RWPE1 (cell line): ENCODE data around the gene WDTC1.
A peak's percentile ranks its signal among the peaks of the same experiment; 100 is the strongest.

Experiments used
- CTCF ChIA-PET: fragments of 350-600 bp; sonication (Branson Sonifier 250); formaldehyde crosslinking; extraction: SDS; loops from one replicate; lab custom pipeline; 2021; lab: Yijun Ruan, JAX
- POLR2A ChIA-PET: fragments of 400-600 bp; formaldehyde crosslinking; extraction: SDS; loops from one replicate; lab custom pipeline; 2020; ENCODE audit warnings: antibody characterized with exemption; ENCODE audit not compliant: low non-redundant PET; lab: Yijun Ruan, JAX
- DNase-seq: peaks from one replicate; pipeline ENCODE4 v3.0.0; 2012; ENCODE audit warnings: low spot score
- H3K27ac ChIP-seq: fragments of 450-650 bp; 2 replicates; pipeline ENCODE4 v1.5.1; 2017
- CTCF ChIP-seq: fragments of 450-650 bp; conservative IDR thresholded peaks from 2 replicates; pipeline ENCODE4 v1.5.1; 2017; ENCODE audit warnings: low read depth, mild to moderate bottlenecking

WDTC1 gene

DNA sequence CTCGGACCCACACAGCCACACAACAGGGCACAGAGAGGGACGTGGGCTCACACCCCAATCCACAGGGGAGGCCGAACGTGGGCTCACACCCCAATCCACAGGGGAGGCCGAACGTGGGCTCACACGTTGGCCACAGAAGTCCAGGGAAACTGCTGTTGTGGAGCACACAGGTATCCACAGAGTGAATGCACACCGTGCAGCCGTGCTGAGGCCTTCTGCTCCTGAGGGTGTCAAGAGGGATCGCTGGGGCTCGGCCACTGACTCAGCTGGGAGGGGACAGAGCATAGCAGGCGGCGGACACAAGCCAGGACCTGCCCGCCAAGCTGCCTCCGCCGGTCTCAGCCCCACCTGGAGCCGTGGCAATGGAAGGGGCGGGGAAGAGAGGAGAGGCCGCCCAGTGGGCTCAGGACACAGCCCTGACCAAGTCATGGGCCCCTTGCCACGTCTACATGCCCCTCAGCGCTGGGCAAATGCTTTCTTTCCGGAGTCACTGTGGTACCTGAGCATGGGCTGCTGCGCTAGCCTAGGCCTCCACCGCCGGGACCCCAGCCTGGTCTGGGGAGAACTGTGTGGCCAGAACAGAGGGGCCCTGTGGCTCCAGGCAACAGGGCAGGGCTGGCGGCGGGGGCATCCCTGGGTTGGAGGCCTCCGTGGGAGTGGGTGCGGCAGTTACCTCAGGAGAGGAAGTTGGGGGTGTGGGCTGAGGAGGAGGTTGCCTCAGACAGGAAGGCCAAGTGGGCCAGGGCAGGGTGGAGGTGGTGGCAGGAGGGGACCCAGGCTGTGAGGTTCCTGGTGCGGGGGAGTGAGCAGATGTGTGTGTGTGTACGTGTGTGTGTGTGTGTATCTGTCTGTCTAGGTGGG, 108.6 kb downstream of the WDTC1 start:
- H3K27ac ChIP-seq: peak overlapping the region; percentile 98
- no peak for TF ChIP-seq CTCF
- POLR2A ChIA-PET: interaction anchor here (0.6 to 1.4 kb wide), 7 partner anchors 8 to 301 kb away, joined by 3 to 11 read pairs (median 3); no protein-coding TSS in a partner anchor
- peak; percentile 97 for DNase-seq
- CTCF ChIA-PET: interaction anchor here (0.7 to 1.6 kb wide), 6 partner anchors 10 to 246 kb away, joined by 3 to 9 read pairs (median 4); no protein-coding TSS in a partner anchor

GRCh38 chr1:27343639-27344025, 109.2 kb downstream of the WDTC1 start:
- no peak for DNase-seq
- POLR2A ChIA-PET: interaction anchor here (1.3 kb wide), 1 partner anchor 22 kb away, joined by 11 read pairs; no protein-coding TSS in a partner anchor
- TF ChIP-seq CTCF: no peak
- peak overlapping the region; percentile 98 for H3K27ac ChIP-seq
- CTCF ChIA-PET: interaction anchor here (1.1 to 1.6 kb wide), 2 partner anchors 11 to 15 kb away, joined by 4 read pairs; no protein-coding TSS in a partner anchor

GRCh38 chr1:27345272-27345671, 110.8 kb downstream of the WDTC1 start:
- DNase-seq: no peak
- peak overlapping the region; percentile 98 for H3K27ac ChIP-seq
- CTCF ChIA-PET: interaction anchor here (1.2 to 1.6 kb wide), 3 partner anchors 12 to 44 kb away, joined by 4 to 14 read pairs (median 5); partner anchors contain the start of gene MAP3K6
- TF ChIP-seq CTCF: no peak
- POLR2A ChIA-PET: no interaction called here

DNA sequence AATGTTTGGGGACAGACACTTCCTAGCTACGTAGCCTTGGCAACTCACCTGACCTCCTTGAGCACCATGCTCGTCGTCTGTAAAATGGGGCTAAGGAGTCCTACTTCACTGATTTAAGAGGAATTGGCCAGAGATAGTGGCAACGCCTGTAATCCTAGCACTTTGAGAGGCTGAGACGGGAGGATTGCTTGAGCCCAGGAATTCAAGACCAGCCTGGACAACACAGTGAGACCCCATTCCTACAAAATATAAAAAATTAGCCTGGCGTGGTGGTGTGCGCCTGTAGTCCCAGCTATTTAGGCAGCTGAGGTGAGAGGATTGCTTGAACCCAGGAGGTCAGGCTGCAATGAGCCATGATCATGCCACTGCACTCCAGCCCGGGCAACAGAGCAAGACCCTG, 111.9 kb downstream of the WDTC1 start:
- DNase-seq: no peak
- TF ChIP-seq CTCF: no peak
- peak overlapping the region; percentile 98 for H3K27ac ChIP-seq
- CTCF ChIA-PET: interaction anchor here (0.7 to 1.6 kb wide), 3 partner anchors 11 to 265 kb away, joined by 4 to 14 read pairs (median 5); partner anchors contain the start of gene MAP3K6
- POLR2A ChIA-PET: no interaction called here

DNA sequence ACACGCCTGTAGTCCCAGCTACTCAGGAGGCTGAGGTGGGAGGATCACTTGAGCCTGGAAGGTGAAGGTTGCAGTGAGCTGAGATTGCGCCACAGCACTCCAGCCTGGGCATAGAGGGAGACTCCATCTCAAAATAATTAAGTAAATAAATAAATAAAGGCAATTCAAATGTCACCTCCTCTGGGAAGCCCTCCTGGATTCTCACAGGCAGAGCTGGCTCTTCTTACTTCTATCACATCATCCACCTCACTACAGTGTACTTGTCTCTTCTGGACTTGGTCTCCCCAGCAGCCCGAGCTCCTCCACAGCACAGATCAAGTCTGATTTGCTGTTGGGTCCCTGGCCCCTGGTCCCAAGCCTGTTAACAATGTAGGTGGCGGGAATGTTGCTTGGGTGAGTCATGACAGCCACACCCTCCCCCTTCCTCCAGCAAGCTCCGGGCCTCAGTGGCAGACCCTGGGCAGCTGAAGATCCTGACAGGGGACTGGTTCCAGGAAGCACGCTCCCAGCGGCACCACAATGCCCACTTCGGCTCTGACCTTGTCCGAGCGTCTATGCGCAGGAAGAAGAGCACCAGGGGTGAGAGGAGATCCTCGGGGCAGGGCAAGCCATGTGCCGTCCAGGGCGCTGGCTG, 112.7 kb downstream of the WDTC1 start:
- no peak for DNase-seq
- POLR2A ChIA-PET: no interaction called here
- CTCF ChIA-PET: interaction anchor here (0.7 to 1.0 kb wide), 2 partner anchors 10 to 264 kb away, joined by 4 read pairs; no protein-coding TSS in a partner anchor

More for the DNA sequence above, 112.7 kb downstream of the WDTC1 start:
- TF ChIP-seq CTCF: no peak
- peak overlapping the region; percentile 98 for H3K27ac ChIP-seq
